PFSK-1 (cell line): Measurements from ENCODE around the gene TBCB.

ENCODE experiments used
- POLR2AphosphoS5 ChIP-seq: IDR thresholded peaks from 2 replicates; pipeline ENCODE4 v1.6.1; 2012; ENCODE audit warnings: low read depth, mild to moderate bottlenecking, control low read depth, low read length, moderate library complexity
- SIN3A ChIP-seq: IDR thresholded peaks from 2 replicates; pipeline ENCODE4 v1.6.1; 2012; ENCODE audit warnings: mild to moderate bottlenecking, low read length, moderate library complexity, borderline replicate concordance; ENCODE audit not compliant: insufficient read depth
- TAF1 ChIP-seq: IDR thresholded peaks from 2 replicates; pipeline ENCODE4 v1.6.1; 2012; ENCODE audit warnings: low read length, control low read depth, borderline replicate concordance; ENCODE audit not compliant: insufficient read depth
- TF ChIP-seq, protein P1 (sequence below), 2 experiments: IDR thresholded peaks; 2 replicates each; pipeline versions ENCODE4 v1.6.1 to v1.8.0; 2011 to 2012; ENCODE audit warnings: low read depth in 2 of 2, low read length in 2 of 2, control low read depth in 1 of 2, inconsistent platforms in 1 of 2, mild to moderate bottlenecking in 1 of 2, moderate library complexity in 1 of 2; ENCODE audit not compliant: insufficient read depth in 1 of 2

- TF ChIP-seq SIN3A (no peak), POLR2AphosphoS5 (no peak), TAF1 (no peak)
- TF ChIP-seq, protein P1, sequence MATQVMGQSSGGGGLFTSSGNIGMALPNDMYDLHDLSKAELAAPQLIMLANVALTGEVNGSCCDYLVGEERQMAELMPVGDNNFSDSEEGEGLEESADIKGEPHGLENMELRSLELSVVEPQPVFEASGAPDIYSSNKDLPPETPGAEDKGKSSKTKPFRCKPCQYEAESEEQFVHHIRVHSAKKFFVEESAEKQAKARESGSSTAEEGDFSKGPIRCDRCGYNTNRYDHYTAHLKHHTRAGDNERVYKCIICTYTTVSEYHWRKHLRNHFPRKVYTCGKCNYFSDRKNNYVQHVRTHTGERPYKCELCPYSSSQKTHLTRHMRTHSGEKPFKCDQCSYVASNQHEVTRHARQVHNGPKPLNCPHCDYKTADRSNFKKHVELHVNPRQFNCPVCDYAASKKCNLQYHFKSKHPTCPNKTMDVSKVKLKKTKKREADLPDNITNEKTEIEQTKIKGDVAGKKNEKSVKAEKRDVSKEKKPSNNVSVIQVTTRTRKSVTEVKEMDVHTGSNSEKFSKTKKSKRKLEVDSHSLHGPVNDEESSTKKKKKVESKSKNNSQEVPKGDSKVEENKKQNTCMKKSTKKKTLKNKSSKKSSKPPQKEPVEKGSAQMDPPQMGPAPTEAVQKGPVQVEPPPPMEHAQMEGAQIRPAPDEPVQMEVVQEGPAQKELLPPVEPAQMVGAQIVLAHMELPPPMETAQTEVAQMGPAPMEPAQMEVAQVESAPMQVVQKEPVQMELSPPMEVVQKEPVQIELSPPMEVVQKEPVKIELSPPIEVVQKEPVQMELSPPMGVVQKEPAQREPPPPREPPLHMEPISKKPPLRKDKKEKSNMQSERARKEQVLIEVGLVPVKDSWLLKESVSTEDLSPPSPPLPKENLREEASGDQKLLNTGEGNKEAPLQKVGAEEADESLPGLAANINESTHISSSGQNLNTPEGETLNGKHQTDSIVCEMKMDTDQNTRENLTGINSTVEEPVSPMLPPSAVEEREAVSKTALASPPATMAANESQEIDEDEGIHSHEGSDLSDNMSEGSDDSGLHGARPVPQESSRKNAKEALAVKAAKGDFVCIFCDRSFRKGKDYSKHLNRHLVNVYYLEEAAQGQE (IDR thresholded peaks at IDR 0.05; ENCODE audit: insufficient read depth in 1 of 2, low read depth in 2 of 2, low read length in 2 of 2): no peak
Measured at GRCh38 chr19:36103040-36103626, 12.1 kb upstream of the TBCB start.
